NCI-H774 (cell line): Measurements from ENCODE around the gene ANXA6.

ENCODE experiments used
- DNase-seq: peaks from one replicate; lab custom pipeline; 2025; lab: John Stamatoyannopoulos, UW

The ANXA6 gene

DNA sequence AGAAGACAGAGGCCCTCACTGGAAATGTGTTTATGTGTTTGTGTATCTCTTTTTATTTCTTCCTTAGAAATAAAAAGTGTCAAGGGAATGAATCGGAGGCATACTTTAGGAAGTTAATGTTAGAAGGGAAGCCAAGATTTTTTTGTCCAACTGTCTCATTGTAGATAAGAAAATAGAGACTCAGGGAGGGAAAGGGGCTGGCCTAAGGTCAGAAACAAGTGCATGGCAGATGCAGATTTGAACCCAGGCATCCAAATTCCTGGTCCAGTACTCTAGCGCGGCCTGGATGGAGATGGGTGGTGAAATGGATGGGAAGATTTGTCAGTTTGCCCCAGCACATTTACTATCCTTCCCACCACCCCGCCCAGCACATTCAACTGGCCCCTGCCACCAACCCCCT, 56.9 kb downstream of the ANXA6 start:
- DNase-seq: no peak

DNA sequence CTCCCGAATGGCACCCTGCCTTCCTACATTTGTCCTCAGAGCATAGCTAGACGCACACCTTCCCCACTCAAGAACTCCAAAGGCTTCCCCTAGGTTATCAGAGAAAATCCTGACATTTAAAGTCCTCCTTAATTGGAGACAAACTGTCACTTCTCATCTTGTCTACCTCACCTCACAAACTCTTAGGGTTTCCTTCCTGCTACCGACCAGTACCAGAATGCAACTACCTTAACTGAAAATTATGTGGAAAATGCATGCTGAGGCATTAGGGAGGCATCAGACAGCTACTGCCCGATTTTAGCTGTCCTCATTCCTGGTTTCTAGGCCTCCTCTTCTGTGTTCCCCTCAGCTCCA, 58.8 kb downstream of the ANXA6 start:
- no peak for DNase-seq

DNA sequence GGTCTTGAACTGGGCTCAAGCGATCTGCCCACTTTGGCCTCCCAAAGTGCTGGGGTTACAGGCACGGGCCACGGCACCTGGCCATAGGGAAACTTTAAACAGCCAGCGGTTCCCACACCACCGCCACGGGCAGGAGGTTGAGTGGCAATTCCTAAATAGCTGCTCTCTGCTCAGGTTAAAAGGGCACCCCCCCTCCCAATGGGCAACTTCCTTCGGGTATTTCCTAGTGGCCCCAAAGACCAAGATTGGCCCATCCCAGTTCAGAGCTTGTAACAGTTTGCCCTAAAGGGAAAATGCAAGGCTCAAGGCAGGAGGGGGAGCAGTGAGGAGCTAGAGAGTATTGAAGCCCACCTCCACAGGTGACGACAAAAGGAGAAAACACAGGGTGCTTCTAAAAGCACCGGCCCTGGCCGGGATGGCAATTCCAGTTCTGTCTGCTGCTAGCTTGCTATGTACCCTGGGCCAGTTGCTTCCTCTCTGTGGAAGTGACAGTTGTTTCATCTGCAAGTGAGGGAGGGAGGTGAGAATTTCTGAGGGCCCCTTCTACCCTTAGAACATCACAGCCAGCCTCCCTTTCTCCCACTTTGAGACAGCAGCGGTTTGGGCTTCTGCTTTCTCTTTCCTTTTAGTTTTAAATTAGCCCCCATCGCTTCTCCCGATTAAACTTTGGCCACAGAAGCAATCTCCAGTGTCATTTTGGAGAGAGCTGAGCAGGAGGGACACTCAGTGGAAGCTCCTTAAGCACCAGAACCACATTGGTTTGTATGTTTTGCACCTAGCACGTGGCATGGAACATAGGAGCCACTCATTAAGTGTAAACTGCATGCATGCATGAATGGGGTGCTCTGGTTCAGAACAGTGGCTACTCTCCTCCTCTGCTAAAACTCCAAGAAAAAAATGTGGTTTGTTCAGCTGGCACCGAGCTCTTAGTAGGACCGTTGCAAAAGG, 59.5 kb downstream of the ANXA6 start:
- no peak for DNase-seq

DNA sequence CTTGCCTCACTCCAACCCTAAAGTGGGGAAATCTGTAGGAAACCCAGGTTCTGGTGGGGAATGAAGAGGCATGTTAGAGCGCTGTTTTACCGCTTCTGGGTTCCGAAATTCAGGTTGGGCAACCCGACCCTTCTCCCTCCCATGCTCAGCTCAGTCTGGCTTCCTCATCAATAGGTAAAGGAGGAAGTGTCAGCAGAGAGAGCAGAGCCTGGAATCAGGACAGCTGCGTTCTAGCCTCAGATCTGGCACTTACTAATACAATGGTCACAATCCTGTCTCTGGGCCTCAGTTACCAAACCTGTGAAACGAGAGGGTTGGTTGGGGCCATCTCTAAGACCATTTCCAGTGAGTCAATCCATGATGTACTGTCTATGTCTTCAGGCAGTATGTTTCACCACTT, 60.5 kb downstream of the ANXA6 start:
- no peak for DNase-seq

DNA sequence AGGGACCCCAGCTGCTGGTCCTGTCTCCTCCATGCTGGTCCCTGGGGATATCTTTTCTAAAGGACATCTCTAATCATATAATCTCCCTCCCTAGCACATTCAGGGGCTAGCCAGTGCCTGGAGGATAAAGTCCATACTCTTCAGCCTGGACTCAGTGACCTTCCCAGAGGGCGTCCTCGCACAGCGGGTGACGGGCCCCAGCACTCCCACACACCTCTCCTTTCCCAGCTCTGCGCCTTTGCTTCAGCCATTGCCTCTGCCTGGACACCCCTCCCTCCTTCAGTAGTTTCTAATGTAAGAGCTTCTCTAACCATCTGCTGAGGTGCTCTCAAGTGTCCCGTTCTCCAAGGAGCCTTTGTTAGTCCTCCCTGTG, 61.6 kb downstream of the ANXA6 start:
- no peak for DNase-seq

DNA sequence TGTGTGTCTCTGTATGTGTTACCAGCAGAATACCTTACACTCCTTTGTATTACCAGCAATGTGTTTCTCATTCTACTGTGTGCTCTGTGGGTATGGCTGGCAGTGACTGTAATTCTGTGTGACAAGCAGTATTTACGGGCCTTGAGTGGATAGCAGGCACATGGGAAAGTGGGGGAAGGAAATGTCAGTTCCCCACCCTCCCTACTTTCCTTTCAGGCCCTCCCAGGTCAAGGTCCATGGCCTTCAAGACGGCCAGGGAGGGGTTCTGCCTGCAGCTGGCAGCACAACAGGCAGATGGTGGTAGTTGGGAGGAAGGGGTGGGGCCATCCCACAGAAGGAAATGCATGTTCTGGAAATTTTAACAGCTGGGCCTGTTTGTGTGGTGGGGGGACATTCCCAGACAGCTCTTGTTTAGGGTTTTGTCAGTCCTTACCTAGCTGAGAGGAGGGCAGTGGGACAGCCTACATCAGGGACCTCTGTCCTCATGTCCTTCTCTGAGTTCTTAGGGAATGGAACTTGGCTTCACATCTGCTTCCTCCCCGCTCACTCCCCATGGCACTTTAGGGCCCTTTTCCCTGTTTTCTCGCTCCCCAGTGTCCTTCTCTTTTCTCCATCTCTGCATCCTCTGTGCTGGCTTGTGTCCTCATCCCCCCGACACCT, 62.1 kb downstream of the ANXA6 start:
- no peak for DNase-seq

DNA sequence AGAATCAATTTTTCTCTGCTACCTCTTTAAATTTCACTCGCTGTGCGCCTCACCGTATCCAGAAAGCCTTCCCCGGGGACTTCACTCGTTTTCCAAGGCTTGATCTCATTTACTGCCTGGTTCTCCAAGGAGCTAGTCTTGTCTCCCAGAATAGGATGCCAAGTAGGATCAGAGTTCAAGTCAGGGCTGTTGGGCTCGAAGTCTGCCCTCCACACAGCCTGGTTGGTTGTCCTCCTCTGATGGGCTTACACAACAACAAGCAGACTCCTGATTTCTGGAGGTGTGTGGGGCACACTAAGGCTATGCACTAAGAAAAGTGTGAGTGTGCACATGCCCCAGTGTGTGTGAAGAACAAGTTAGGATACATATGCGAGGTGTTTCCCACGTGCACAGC, 62.7 kb downstream of the ANXA6 start:
- no peak for DNase-seq

DNA sequence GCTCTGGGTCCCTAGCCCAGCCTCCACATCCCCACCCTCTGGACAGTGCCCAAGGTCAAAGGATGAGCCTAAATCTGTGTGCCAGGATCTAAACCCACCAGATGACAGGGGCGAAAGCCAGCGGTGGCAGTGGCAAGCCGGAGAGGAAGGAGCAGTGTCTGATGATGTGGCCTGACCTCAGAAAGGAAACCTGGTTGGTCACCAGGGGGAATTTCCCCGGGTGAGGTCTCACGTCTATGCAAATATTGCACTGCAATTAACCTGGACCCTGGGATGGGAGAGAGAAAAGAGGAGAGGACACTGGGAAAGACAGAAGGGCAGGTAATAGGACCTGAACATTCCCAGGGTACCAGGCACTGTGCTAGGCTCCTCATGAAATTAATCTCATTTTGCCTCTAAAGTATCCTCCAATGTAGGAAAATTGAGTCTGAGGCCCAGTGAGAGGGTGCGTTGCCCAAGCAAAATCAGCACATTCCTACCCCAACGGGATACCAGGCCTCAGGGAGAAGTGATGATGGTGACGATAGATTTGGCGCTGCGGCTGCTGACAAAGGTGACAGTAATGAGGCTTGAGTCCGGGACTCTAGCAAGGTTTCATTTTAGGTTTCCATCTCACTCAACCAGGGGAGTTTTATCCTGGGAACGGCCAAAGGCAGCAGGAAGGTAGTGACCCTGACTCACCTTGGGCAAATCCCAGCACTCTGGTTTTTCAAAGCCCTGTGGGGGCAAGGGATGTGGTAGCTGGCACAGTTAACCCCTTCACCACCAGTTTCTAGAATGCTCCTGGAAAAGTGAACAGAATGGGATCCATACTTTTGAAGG, 63.3 kb downstream of the ANXA6 start:
- DNase-seq: no peak

DNA sequence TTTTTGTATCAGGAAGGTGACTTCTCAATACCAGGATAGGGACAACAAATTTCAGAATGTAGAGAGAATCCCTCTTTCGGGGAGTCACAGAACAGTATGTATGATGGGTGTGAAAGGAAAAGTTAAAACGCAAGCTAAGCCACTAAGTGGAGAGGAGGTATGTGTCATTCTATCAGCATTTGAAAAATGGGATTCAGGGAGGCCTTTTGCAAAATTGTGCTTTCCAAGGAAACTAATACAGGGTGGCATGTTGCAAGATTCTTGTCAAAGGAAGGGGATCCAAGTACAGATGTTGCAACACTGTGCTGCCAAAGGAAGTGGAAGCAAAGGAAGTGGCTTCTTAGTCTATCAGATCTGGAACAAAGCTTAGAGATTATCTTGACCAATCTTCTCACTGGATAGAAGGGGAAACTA, 64.1 kb downstream of the ANXA6 start:
- DNase-seq: no peak

DNA sequence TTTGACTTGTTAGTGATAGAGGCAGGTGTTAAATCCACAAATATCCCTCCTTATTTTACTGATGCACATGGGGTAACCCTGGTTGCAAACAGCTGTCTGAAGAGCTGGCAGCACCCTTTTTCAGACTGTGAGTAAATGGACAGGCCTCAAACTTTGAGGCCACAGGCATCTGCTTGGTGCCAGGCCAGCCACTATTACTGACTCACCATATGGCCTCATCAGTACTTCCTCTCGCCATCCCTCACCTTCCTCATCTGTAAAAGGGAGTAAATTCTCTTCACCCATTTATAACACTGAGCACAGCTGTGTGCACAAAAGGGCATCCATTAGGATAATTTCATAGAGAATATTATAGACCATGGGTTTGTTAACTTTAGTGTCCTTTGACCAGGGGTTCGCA, 64.8 kb downstream of the ANXA6 start:
- no peak for DNase-seq

DNA sequence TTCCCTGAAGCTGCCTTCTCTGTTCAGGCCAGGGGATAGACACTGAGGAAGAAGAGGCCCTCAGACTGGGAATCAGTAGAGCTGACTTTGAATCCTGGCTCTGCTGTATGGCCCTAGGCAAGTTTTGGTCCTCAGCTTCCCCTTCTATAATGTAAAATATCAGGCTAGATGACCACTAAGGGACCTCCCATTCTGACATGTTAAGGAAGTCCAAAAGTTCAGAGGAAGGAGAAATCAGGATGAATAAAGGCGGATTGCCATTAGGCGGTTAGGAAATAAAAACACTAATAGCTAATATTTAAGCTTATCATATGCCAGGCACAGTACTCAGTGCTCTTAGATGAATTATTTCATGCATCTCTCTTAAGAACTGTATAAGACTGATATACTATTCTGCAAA, 67.9 kb downstream of the ANXA6 start:
- no peak for DNase-seq

DNA sequence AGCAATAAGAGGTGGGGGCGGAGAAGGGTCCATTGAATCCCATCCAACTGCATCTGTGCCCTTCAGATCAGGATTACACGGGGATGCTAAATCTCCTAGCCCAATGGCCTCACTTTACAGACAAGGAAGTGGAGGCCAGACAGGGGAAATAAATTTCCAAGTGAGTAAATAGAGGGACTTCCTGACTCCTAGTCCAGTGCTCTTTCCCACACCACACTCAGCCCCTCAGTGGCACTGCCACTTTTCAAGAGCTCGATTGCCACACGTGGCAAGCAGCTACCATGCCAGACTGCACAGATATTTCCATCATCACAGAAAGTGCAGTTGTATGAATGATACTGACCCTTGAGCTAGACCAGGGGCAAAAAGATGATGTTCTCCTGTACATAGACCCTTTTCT, 68.6 kb downstream of the ANXA6 start:
- DNase-seq: no peak

DNA sequence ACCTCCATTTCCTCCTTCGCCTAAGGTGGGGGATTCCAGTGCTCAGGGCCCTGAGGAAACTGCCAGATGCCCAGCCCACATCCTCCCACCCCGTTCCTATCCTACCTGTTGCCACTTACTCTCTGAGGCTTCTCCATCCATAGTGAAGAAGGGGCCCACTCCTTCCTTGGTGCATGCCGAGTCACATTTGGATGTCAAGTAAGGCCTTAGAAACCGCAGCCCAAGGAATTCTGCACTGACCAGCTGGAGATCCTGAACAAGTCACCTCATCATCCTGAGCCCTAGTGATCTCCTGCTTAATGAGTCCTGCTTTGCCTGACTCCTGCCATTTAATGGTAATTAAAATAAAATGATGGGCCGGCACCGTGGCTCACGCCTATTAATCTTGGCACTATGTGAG, 70.1 kb downstream of the ANXA6 start:
- no peak for DNase-seq

DNA sequence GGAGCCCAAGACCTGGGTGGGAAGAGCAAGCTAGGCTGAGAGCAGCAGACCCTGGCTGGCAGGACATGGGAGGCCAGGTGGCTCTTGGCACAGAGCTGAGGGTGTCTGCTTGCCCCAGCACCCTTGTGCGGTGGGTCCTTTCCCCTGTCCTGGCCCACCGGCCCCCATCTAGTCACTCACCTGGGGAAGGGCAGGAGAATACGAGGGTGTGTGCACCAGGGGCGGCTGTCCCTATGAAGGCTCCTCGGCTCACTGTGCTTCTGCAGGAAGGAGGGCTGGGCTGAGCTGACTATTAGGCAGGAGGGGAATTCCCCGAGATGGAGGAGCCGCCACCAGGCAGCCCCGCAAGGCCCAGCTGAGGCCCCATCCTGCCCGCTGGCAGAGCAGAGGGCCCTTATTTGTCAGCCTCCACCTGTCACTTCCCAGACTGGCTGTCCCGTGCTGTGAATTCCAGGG, 70.6 kb downstream of the ANXA6 start:
- no peak for DNase-seq

DNA sequence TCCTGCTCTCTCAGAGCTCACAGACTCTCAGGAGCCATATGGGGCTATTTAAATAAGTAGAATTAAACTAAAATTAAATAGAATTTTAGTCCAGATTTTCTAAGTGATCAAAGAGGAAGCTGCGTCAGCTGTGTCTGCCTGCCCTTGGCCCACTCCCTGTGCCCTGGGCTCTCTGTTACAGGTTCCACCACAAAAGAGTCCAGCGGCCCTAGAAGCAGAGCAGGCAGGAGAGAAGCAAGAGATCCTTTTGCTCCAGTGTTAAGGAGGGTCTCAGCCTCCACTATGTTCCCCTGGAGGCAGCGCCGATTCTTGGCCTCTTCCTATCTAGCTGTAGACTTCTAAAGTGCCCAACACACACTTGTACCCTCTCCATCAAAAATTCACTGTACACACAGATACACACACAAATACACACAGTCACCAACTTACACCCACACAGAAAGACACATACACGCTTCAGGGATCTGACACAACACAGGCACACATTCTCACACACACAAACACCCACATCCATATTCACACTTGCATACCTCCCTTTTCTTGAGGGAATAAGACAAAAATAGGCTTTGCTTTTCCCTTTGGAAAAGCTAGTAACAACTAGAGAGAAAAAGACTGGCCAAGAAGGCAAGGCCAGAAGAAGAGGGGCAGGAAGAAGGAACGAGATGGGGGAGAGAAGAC, 71.2 kb downstream of the ANXA6 start:
- no peak for DNase-seq

DNA sequence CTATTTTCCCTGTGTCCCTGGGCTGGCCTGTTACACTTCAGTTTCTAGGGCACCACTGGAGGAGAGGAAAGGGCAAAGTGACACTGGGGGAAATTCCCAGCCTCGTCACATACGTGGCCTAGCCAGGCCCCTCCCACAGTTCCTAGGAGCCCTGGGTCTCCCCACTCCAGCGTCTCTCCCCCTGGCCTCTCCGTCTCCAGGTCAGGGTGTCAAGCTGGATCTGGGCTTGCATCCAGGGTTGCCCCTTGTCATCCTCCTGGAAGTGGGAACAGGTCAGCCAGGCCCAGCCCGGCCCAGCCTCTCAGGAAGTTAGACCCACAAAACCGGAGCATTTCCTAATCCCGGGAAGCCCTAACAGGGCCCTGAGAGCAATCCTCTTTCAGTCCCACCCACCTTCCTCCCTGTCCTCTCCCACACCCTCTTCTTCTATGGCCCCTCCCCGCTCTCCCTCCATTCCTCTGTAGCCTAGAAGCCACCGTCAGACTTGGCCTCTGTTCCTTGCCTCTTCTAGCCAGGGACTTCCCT, 72.0 kb downstream of the ANXA6 start:
- DNase-seq: no peak

DNA sequence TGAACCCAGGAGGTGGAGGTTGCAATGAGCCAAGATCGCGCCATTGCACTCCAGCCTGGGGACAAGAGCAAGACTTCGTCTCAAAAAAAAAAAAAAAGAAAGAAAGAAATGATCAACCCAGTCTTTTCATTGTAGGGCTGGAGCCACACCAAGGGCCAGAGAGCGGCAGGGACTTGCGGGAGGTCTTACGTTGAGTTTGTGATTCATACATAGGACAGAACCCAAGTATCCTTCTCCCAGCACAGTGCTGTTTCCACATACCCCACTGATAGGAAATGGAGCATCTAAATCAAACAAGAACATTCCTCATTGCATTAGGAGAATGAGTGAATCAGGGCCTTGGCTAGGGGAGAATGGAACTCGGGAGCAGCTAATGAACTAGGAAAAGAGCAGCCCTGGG, 73.2 kb downstream of the ANXA6 start:
- no peak for DNase-seq

DNA sequence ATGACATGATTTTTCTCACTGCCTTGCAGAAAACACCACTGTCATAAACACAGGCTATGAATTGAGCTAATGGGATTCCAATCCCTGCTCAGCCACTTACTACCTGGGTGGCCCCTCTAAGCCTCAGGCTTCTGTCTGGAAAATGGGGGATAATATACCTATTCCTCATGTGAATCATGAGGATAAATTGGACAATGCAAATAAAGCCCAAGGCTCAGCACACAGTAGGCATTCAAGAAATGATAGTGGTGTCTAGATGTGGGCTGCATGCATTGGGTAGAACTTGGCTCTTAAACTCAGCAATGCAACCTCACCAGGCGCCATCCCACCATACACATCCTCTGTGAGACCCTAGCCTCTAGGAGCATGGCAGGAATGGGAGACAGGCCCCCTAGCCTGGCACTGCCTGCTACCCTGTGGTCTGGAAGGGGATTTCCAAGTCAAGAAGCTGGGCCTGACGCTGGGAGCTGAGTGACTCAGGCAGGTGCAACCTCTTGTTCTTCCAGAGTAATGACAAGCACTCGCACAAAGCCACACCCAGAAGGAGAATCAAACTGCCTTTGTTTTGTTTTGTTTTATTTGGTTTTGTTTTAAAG, 74.4 kb downstream of the ANXA6 start:
- DNase-seq: no peak

DNA sequence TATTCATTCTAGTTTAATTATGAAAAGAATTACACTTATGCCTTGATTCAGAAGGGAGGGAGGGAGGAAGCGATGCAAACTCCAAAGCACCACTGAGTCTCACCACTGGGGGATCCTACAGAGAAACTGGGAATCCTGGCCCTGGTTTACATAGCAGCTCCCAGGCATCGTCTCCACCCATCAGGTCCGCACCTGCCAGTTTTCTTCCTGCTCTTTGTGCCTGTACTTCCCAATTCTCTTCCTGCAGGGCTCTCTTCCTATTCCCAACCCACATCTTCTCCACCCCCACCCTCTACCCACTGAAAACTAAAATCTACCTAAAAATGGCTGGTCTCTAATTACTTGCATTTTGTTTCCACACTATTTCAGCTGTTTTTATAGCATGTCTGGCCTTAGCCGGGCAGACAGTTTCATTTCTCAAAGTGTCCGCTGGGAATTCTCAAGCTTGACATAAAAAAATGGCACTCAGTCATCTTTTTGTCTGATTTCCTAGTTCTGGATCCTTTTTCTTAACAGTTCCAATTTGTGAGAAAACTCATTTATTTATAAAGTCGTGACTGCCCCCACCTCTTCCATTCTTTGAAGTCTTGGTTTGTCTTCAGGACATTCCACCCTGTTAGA, 75.2 kb downstream of the ANXA6 start:
- no peak for DNase-seq

DNA sequence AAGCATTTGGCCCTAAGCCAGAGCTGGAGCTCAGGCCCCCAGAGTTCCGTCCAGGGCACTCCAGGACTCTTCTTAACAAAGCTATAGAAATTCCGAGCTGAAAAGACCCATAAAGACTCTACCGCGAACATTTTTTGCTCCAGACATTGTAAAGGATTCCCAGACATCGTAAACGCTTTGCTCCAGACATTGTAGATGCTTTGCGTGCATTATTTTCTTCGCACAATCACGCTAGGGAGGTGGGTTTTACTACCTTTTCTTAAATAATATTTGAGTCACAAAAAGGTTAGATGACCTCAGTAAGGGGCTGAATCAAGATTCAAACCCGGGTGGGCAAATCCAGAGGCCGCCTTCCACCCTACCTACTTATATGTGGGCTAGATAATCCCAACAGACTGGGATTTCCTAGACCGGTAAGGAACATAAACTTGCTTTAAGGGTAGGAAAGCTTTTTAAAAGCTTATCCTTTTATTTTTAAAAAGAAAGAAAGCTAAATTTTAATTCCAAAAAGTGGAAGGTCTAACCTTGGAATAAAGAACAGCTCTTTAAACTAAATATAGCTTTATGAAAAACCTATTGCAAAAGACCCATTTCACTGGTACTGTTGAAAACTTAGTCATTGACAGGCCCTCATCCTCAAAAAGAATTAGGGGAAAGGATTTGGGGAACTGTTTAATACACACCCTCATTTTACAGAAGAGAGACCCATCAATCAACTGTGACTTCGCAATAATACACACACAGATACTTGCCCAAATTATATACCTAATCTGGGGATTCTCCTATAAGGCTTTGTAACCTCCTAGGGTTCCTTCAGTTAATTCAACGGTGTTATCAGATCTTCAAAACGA, 75.9 kb downstream of the ANXA6 start:
- no peak for DNase-seq
